SK-N-MC (cell line): ENCODE measurements around the gene BRD3.

Source experiments
- DNase-seq: peaks from one replicate; pipeline ENCODE4 v3.0.0-alpha.2; 2011; ENCODE audit warnings: low read depth, low spot score
- H3K27ac ChIP-seq: fragments of 200-600 bp; sonication (generic); 2 replicates; pipeline ENCODE4 v1.5.1; 2016; ENCODE audit warnings: mixed run types
- H3K36me3 ChIP-seq: fragments of 200-600 bp; sonication (generic); 2 replicates; pipeline ENCODE4 v1.6.1; 2017; ENCODE audit warnings: antibody characterized with exemption, low read length, mixed read lengths; ENCODE audit not compliant: insufficient read depth
- H3K4me3 ChIP-seq: fragments of 200-600 bp; sonication (generic); 2 replicates; pipeline ENCODE4 v1.5.1; 2016
- H3K9ac ChIP-seq: fragments of 200-600 bp; sonication (generic); 2 replicates; pipeline ENCODE4 v1.8.0; 2017; ENCODE audit warnings: mixed run types, mixed read lengths; ENCODE audit not compliant: insufficient read length
- H3K9me3 ChIP-seq: fragments of 200-600 bp; sonication (generic); 2 replicates; pipeline ENCODE4 v1.6.1; 2017; ENCODE audit warnings: low read depth, mild to moderate bottlenecking, antibody characterized with exemption, low read length, moderate library complexity, mixed read lengths
- EZH2 ChIP-seq: fragments of 200-600 bp; sonication (generic); IDR thresholded peaks from one replicate; pipeline ENCODE4 v1.6.1; 2017; ENCODE audit warnings: antibody characterized with exemption
- FOXP2 ChIP-seq: optimal IDR thresholded peaks from 2 replicates; pipeline ENCODE3; 2011; ENCODE audit warnings: mild to moderate bottlenecking, moderate library complexity; ENCODE audit not compliant: insufficient read depth; ENCODE audit errors: extremely low read length, control extremely low read depth
- POLR2AphosphoS5 ChIP-seq: IDR thresholded peaks from 2 replicates; pipeline ENCODE4 v1.6.1; 2012; ENCODE audit warnings: mild to moderate bottlenecking, low read depth, low read length, borderline replicate concordance

Gene BRD3

GRCh38 chr9:134030821-134031470 lies 36.9 kb downstream of the BRD3 start:
- DNase-seq = no peak
- Histone ChIP-seq H3K27ac (no peak overlapping the region), H3K9me3 (no peaks in the 10 kb centered on the region), H3K9ac (no peak overlapping the region), H3K4me3 (no peak overlapping the region), H3K36me3 (peaks cover 43% of the 10 kb centered on the region)
- TF ChIP-seq FOXP2 (no peak), EZH2 (no peak), POLR2AphosphoS5 (no peak)

- no peak for TF ChIP-seq POLR2AphosphoS5
- TF ChIP-seq EZH2 = no peak
- TF ChIP-seq FOXP2 = no peak
- DNase-seq = no peak
- no peak overlapping the region for H3K4me3 ChIP-seq
- peaks cover 29% of the 10 kb centered on the region for H3K36me3 ChIP-seq
- H3K27ac ChIP-seq = no peak overlapping the region
- H3K9me3 ChIP-seq = no peaks in the 10 kb centered on the region
- no peak overlapping the region for H3K9ac ChIP-seq
Measured at GRCh38 chr9:134029248-134030226, 38.3 kb downstream of the BRD3 start.

GRCh38 chr9:134028575-134029247 lies 39.1 kb downstream of the BRD3 start:
- H3K27ac ChIP-seq = no peak overlapping the region

GRCh38 chr9:134028076-134028475 lies 39.8 kb downstream of the BRD3 start:
- Histone ChIP-seq H3K4me3 (no peak overlapping the region), H3K36me3 (peaks cover 15% of the 10 kb centered on the region), H3K9ac (no peak overlapping the region), H3K27ac (no peak overlapping the region), H3K9me3 (no peaks in the 10 kb centered on the region)
- no peak for DNase-seq
- no peak for TF ChIP-seq FOXP2
- no peak for TF ChIP-seq POLR2AphosphoS5
- TF ChIP-seq EZH2 = no peak

More at GRCh38 chr9:134028575-134029247, 39.1 kb downstream of the BRD3 start:
- peaks cover 21% of the 10 kb centered on the region for H3K36me3 ChIP-seq
- no peak for TF ChIP-seq POLR2AphosphoS5
- H3K9ac ChIP-seq = no peak overlapping the region
- no peak overlapping the region for H3K4me3 ChIP-seq
- H3K9me3 ChIP-seq = no peaks in the 10 kb centered on the region
- DNase-seq = no peak

GRCh38 chr9:134027561-134027960 lies 40.3 kb downstream of the BRD3 start:
- Histone ChIP-seq H3K9ac (no peak overlapping the region), H3K36me3 (peaks cover 11% of the 10 kb centered on the region; the same call in 1 of the 2 replicates), H3K9me3 (no peaks in the 10 kb centered on the region), H3K4me3 (no peak overlapping the region), H3K27ac (no peak overlapping the region)
- TF ChIP-seq EZH2 (no peak), FOXP2 (no peak), POLR2AphosphoS5 (no peak)
- DNase-seq = no peak

- no peak for DNase-seq
- H3K9me3 ChIP-seq = no peaks in the 10 kb centered on the region
- H3K9ac ChIP-seq = no peak overlapping the region
- H3K4me3 ChIP-seq = no peak overlapping the region
- no peak overlapping the region for H3K27ac ChIP-seq
- TF ChIP-seq FOXP2 = no peak
- no peak for TF ChIP-seq EZH2
- TF ChIP-seq POLR2AphosphoS5 = no peak
- peaks cover 11% of the 10 kb centered on the region; the same call in 1 of the 2 replicates for H3K36me3 ChIP-seq
Measured at GRCh38 chr9:134026981-134027380, 40.8 kb downstream of the BRD3 start.

GRCh38 chr9:134026581-134026980 lies 41.2 kb downstream of the BRD3 start:
- peaks cover 8% of the 10 kb centered on the region; the same call in 1 of the 2 replicates for H3K36me3 ChIP-seq
- peak overlapping the region; percentile 87 for H3K4me3 ChIP-seq
- no peak for DNase-seq
- TF ChIP-seq POLR2AphosphoS5 (no peak), EZH2 (no peak), FOXP2 (no peak)
- H3K9ac ChIP-seq = no peak overlapping the region
- H3K27ac ChIP-seq = no peak overlapping the region
- H3K9me3 ChIP-seq = no peaks in the 10 kb centered on the region

- TF ChIP-seq EZH2 = no peak
- TF ChIP-seq FOXP2 = no peak
- no peak for TF ChIP-seq POLR2AphosphoS5
- Histone ChIP-seq H3K9ac (peak overlapping the region; percentile 43), H3K27ac (no peak overlapping the region), H3K4me3 (peak overlapping the region; percentile 87), H3K9me3 (no peaks in the 10 kb centered on the region), H3K36me3 (peaks cover 3% of the 10 kb centered on the region; the same call in 1 of the 2 replicates)
- no peak for DNase-seq
Measured at GRCh38 chr9:134025606-134026541, 42.0 kb downstream of the BRD3 start.
